Lung (tissue), 12 donors: ENCODE results near the gene ART1. TPM values are rescaled to one million over a fixed set of nuclear protein-coding genes. Genes with fewer than 3 reads are reported as not detected.

Source experiments
- ATAC-seq: fragments of 200-7000 bp; cut with Tn5 transposase; one replicate; pipeline ENCODE4 v1.9.1; 2020; ENCODE audit warnings: moderate number of reproducible peaks; ENCODE audit not compliant: insufficient read depth, low FRiP score
- DNase-seq, 3 donors: peaks; one replicate each; pipeline ENCODE4 v3.0.0-alpha.2; 2013 to 2017
- H3K27ac ChIP-seq, 2 donors: one replicate each; pipeline ENCODE4 v1.5.1; 2013; ENCODE audit warnings: mild to moderate bottlenecking in 2 of 2, moderate library complexity in 2 of 2, control low read depth in 1 of 2, inconsistent platforms in 1 of 2, low read depth in 1 of 2, low read length in 1 of 2
- H3K27me3 ChIP-seq, 3 donors: one replicate each; pipeline ENCODE4 v1.5.1; 2013; ENCODE audit warnings: low read length in 2 of 3; ENCODE audit not compliant: control insufficient read depth in 3 of 3, insufficient read depth in 3 of 3
- H3K36me3 ChIP-seq, 4 donors: one replicate each; pipeline ENCODE4 v1.5.1; 2013; ENCODE audit warnings: low read length in 4 of 4, mild to moderate bottlenecking in 1 of 4, moderate library complexity in 1 of 4; ENCODE audit not compliant: control insufficient read depth in 4 of 4, insufficient read depth in 4 of 4
- H3K4me1 ChIP-seq, 5 donors: one replicate each; pipeline ENCODE4 v1.5.1; 2013; ENCODE audit warnings: low read length in 5 of 5, mild to moderate bottlenecking in 2 of 5, moderate library complexity in 1 of 5; ENCODE audit not compliant: control insufficient read depth in 5 of 5, insufficient read depth in 5 of 5
- H3K4me3 ChIP-seq: one replicate; pipeline ENCODE4 v1.5.1; 2013; ENCODE audit warnings: mild to moderate bottlenecking, control low read depth, moderate library complexity
- H3K9ac ChIP-seq, 2 donors: one replicate each; pipeline ENCODE4 v1.5.1; 2013; ENCODE audit warnings: low read length in 2 of 2, control low read depth in 1 of 2; ENCODE audit not compliant: insufficient read depth in 1 of 2
- H3K9me3 ChIP-seq, 4 donors: one replicate each; pipeline ENCODE4 v1.5.1; 2013; ENCODE audit warnings: low read length in 3 of 4, mild to moderate bottlenecking in 1 of 4, moderate library complexity in 1 of 4; ENCODE audit not compliant: control insufficient read depth in 4 of 4, insufficient read depth in 3 of 4
- WGBS, 2 donors: extraction: QIAGEN DNeasy Blood & Tissue Kit; methylation state at CpG; one replicate each; pipeline ENCODE4 v1.1.7; 2013; 5-methylcytosine and 5-hydroxymethylcytosine counted together
- polyA plus RNA-seq, 2 donors: library from polyadenylated mRNA; stranded (reverse); fragments of 200-250 nt; gene quantifications; one replicate each; pipeline ENCODE4 v1.2.1, GENCODE V29; 2013
- total RNA-seq, 2 donors: library from RNA; depleted of rRNA in 1 of 2; stranded (reverse); fragments of >200 nt in 1 of 2; gene quantifications; one replicate each; pipeline ENCODE4 v1.2.1, GENCODE V29; 2014 to 2021
- TF ChIP-seq, protein P1 (sequence below): IDR thresholded peaks from 2 replicates; pipeline ENCODE4 v1.5.1; 2012; ENCODE audit warnings: mild to moderate bottlenecking; ENCODE audit errors: control extremely low read depth, extremely low read depth
- donor health status: control.
- donor health status: control.
- donor health status: Bipolar disorder and iron deficiency.
- donor health status: healthy.
- donor health status: DM: yes; HTN: yes; CAD: no.

The ART1 gene
- total and polyA plus RNA-seq, 4 donors: 0.14 to 0.80 (median 0.68) TPM; not detected in 1

- ATAC-seq (no peak), DNase-seq (no peak)
- Histone ChIP-seq H3K4me3 (no peak overlapping the region), H3K9me3 (peaks cover 0 to 5% (median 0%) of the 10 kb centered on the region in 4 donors), H3K27ac (no peak overlapping the region), H3K9ac (no peak overlapping the region), H3K4me1 (no peaks in the 10 kb centered on the region), H3K36me3 (peaks cover 7 to 57% (median 21%) of the 10 kb centered on the region in 4 donors), H3K27me3 (no peaks in the 10 kb centered on the region)
- TF ChIP-seq, protein P1, sequence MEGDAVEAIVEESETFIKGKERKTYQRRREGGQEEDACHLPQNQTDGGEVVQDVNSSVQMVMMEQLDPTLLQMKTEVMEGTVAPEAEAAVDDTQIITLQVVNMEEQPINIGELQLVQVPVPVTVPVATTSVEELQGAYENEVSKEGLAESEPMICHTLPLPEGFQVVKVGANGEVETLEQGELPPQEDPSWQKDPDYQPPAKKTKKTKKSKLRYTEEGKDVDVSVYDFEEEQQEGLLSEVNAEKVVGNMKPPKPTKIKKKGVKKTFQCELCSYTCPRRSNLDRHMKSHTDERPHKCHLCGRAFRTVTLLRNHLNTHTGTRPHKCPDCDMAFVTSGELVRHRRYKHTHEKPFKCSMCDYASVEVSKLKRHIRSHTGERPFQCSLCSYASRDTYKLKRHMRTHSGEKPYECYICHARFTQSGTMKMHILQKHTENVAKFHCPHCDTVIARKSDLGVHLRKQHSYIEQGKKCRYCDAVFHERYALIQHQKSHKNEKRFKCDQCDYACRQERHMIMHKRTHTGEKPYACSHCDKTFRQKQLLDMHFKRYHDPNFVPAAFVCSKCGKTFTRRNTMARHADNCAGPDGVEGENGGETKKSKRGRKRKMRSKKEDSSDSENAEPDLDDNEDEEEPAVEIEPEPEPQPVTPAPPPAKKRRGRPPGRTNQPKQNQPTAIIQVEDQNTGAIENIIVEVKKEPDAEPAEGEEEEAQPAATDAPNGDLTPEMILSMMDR: no peak
- WGBS, 2 donors: 98% methylated on average over 89 of the region's 89 CpGs
Observed at GRCh38 chr11:3667149-3668035, 22.5 kb downstream of the ART1 start.

DNA sequence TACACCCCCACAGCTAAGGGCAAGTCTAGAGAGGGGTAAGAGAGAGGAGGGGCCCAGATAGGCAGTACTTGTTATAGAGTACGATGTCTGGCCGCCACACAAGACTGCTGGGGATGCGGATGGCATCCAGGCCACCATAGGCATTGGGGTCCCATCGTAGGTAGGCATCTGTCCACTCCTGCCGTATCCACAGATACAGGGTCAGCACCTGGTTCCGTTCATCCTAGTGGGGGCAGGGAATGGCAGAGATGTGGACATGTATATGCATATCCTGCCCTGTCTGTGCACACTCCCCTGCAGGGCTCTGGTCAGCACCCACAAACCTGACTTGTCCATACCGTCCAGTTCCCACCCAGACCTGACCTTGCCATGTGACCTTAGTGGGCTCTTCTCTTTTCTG is 24.2 kb downstream of the ART1 start:
- Histone ChIP-seq H3K36me3 (peaks cover 12 to 57% (median 28%) of the 10 kb centered on the region in 4 donors), H3K4me1 (no peaks in the 10 kb centered on the region), H3K9ac (no peak overlapping the region), H3K27ac (no peak overlapping the region), H3K27me3 (no peaks in the 10 kb centered on the region), H3K9me3 (peaks cover 0 to 5% (median 0%) of the 10 kb centered on the region in 4 donors), H3K4me3 (no peak overlapping the region)
- WGBS, 2 donors: 96% methylated on average over 7 of the region's 7 CpGs
- DNase-seq (no peak), ATAC-seq (no peak)
- TF ChIP-seq, protein P1: no peak

DNA sequence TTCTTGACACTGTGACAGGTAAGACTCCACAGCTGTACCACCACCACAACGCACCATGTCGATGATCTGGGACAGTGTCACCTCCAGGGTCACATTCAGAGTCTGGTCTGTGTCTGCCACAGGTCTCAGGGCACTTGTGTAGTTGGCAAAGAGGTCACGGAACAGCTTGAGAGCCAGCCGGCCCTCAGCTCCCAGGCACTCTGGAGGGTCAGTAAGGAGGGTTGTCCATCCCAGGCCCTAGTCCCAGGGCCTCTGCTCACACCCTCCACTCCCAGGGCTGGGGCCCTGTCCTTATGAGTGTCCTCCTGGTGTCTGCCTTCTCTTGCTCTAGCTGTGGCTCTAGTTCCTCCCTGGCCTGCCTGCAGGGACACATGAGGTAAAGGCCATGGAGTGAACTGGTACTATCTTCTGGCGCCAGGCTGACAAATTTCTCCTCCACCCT is 24.8 kb downstream of the ART1 start:
- WGBS, 2 donors: 92 to 94% methylated on average over 5 of the region's 5 CpGs
- Histone ChIP-seq H3K27me3 (no peaks in the 10 kb centered on the region), H3K9ac (no peak overlapping the region), H3K27ac (no peak overlapping the region), H3K9me3 (peaks cover 0 to 5% (median 0%) of the 10 kb centered on the region in 4 donors), H3K36me3 (peaks cover 14 to 53% (median 31%) of the 10 kb centered on the region in 4 donors), H3K4me3 (no peak overlapping the region), H3K4me1 (no peaks in the 10 kb centered on the region)
- no peak for ATAC-seq
- TF ChIP-seq, protein P1: no peak
- DNase-seq: no peak
